DMS114 treated with DMSO at 0.1 percent for 48 hours (cell line): ENCODE results near the gene EBI3.
"Not testable (repeated sequence)": the region's sequence is repeated elsewhere in the genome, so short reads cannot be mapped to it uniquely, and the experiment has no call there.

ENCODE experiments used
- DNase-seq: peaks from one replicate; lab custom pipeline; 2025; ENCODE audit not compliant: unreplicated experiment; lab: John Stamatoyannopoulos, UW

The EBI3 gene

DNA sequence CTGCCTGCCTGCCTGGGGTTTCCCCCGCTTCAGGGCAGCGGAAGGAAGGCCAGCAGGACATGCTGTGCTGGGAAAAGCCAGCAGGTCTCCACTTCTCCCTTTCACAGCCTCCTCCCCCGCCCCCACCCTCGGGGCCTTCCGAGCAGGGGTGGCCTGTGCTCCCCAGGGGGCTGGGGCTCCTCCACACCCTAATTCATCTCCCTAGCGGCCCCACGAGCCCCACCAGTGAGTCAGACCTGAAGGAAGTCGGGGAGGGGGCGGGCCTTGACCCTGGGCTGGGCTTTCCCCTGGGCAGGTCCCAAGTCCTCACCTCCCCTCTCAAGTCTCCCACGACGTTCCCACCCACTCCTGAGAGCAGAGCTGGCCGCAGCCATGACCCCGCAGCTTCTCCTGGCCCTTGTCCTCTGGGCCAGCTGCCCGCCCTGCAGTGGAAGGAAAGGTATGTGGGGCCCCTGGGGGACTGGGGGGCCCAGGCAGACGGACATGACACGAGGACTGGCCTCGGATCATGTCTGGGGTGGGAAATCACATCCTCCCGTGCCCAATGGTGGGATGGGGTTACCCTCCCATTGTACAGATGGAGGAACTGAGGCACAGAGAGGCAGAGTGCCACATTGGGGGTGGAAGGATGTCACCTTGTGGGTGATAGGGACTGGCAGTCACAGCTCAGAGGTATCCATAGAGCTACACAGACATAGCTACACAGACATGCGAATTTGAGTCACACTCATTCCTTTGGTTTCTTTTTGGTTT, at the start of gene EBI3:
TSS of gene EBI3 (plus strand) at position 345 of the 753 bp plus-strand sequence. CDS start at position 373, 28 bp downstream.
- DNase-seq, result no peak

DNA sequence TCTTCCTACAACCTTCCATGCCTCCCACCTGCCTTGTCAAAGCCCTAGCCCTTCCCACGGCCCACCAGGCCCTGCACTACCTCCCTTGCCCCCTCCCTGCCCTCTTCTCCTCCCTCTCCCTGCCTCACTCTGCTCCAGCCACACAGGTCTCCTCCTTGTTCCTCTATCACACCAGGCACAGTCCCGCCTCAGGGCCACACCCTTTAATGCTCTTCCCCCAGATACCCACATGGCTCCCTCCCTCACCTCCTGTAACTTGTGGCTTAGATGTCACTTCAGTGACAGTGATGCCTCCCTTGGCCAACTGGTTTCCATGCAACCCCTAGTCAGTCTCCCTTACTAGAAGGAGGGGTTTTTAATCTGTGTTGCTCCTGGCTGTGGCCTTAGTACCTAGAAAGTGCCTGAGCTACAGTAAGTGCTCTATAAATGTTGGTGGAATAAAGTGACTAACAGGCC, 48.2 kb upstream of the EBI3 start:
- DNase-seq, result no peak

DNA sequence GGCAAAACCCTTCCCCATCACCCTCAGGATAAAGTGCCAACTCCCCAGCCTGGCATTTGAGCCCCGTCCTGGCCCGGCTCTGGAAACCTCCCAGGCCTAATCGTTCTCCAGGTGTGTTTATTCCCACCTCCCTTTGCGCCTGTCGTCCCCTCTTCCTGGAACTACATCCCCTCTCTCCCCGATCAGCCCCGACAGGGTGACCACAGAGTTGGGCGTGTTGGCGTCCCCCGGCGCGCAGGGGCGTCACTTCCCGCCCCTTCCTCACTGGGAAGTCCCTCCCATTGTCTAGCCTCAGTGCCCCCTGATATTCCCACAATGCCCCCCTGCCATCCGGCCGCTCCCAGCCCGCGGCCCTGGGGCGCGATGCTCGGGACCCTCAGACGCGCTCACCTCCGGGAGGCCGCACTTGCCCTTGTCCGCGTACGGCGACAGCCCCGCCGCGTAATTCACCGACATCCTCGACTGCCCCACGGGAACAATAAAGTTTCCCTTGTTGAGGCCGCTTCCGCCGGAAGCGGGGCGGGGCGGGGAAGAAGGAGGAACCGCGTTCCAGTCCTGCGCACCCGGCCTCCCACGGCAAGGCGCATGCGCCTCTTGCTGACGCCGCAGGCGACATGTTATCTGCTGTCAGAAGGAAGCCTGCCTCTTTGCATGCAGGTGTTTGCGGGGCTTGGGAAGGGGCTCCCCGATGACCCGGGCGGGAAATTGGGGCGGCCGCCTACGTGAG, 47.1 kb upstream of the EBI3 start, which contains the start of the genes ANKRD24 and SIRT6:
TSS of gene ANKRD24 (plus strand) at position 606 of the 727 bp plus-strand sequence. CDS start 3,737 bp downstream, outside the sequence.
TSS of gene SIRT6 (minus strand) at position 480 of the 727 bp plus-strand sequence. CDS start at position 456, 24 bp downstream.
- DNase-seq, result peak; percentile 74

DNA sequence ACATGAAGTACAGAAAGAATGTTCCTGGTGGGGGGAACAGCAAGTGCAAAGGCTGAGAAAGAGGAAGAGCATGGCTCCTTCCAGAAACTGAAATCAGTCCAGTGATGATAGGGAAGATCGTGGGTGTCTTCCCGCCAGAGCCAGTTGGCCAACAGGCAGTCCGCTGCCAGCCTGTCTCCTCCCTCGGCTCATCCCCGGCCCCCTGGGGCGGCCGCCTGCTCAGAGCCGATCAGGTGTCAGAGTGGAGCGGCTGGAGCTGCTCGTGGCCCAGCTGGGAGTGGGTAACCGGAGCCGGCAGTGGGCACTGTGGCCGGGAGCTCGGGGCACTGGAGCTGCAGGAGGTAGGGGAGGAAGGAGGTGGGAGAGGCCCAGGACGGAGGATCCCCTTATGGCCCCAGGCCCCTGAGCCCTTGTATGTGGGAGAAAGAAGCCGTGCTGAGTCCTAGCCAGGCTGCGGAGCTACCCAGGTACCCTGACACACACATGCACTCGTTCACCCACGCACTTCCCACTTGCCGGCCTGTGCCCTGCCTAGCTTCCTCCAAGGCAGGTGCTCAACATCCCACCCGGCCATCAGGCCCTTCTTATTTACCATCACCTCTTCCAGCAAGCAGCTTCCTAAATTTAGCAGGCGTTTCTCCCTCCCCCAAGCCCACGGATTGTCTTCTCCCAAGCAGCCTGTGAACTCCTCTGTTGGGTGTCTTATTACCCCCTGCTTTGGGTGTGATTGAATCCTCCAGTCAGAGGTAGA, 45.2 kb upstream of the EBI3 start:
- no peak for DNase-seq

DNA sequence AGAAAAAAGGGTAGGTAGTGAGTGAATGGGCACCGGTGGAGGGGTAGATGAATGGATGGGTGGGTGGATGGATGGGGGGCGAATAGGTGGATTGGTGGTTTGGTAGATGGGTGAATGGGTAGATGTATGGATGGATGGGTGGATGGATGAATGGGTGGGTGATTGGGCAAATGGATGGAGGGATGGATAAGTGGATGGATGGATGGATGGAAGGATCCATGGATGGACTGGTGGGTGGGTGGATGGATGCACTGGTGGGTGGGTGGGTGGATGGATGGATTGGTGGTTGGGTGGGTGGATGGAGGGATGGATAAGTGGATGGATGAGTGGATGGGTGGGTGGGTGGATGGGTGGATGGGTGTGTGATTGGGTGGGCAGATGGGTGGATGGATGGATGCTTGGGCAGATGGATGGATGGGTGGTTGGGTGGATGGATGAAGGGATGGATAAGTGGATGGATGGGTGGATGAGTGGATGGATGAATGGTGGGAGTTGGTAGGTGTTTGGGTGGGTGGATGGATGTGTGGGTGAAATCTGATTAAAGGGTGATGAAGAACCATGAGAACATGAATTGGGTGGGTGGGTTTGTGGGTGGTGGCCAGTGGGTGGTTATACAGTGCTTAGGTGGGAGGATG, 44.5 kb upstream of the EBI3 start:
- no peak for DNase-seq

DNA sequence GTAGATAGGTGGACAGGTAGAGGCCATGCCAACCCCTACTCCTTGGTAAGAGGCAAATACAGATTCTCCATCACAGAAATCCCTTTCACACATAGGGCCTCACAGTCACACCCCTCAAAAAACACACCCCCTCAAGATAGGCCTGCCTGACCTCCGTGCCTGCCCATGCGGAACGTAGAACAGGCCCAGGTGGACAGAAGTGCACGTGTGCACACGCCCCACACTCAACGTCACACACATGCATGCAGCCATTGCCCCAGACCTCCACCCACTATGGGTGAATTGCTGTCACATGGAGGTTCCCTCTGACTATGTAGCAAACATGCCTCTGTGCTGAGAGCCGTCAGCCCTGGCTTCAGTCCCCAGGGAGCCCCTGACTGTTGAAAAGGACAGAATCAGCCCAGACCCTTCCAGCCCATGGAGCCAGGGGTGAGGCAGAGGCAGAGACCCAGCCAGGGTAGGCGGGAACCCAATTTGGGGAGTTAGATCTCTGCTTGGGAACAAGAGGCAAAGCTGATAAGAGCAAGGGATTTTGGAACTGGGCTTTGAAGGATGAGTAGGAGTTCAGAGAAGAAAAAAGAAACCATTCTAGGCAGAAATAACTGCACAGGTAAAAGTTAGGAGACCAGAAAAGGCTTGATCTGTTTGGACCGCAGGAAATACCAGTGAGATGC, 43.8 kb upstream of the EBI3 start:
- no peak for DNase-seq

DNA sequence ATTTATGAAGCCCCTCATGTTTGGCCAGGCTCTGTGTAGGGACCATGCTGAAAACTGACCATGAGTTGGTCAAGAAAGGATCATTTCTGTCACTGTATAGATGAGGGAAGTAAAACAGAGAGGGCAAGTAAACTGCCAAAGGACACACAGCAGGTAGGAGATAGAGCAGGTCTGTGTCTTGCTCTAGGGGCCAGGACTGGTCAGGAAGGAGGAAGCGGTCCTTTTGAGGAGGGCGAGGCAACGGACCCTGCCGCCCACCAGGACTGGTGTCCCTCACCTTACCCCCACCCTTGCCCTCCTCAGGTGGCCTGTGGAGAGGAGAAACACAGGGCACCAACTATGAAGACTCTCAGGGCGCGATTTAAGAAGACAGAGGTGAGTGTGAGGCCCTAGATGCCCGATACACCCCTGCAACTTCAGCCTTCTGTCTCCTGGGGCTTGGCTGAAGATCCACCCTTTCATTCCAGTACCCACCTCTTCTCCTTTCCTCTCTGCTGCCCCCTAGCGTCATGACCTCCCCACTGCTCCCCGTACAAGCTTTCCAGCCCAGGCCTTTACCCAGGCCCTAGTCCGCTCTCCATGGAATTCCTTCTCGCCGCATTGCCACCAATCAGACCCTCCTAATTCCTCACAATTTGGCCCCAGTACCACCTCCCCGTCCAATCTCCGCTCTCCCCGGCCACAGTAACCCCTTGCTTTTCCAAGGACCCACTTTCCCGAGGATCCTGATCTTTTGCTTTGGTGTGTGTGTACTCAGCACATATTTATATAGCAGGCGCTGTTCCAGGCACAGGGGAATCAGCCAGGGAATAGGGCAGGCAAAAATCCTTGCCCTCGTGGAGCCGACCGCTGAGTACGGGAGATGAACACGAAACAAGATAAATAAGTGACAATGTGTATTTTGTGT, 43.0 kb upstream of the EBI3 start:
- DNase-seq, result peak; percentile 24

DNA sequence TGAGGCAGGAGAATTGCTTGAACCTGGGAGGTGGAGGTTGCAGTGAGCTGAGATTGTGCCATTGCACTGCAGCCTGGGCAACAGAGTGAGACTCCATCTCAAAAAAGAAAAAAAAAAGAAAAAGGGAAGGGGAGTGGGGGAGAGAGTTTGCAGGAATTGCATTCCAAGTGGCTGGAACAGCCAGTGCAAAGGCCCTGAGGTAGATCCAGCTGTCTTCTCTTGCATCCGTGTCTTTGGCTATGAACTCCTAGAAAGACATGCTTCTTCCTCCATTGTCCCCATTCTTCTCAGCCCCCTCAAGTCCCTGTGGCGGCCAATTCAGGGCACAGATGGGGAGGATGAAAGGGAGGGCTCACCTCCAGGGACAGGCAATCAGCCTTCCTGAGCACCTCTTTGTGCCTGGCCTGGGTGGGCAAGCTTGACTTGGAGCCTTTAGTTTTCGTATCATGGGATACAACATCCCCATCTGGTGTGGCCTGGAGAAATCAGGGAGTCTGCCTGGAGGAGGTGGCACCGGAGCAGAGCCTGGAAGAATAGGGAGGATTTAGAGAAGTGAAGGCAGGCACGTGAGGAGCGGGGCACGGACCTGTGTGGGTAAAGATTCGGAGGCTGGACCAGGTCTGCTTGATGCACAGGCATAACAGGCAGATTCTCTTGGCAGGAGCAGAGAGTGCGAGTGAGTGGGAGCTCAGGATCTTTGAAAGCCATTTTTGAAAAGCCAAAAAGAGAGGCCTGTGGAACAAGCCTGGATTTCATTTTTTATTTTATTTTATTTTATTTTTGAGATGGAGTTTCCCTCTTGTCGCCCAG, 41.8 kb upstream of the EBI3 start:
- no peak for DNase-seq

DNA sequence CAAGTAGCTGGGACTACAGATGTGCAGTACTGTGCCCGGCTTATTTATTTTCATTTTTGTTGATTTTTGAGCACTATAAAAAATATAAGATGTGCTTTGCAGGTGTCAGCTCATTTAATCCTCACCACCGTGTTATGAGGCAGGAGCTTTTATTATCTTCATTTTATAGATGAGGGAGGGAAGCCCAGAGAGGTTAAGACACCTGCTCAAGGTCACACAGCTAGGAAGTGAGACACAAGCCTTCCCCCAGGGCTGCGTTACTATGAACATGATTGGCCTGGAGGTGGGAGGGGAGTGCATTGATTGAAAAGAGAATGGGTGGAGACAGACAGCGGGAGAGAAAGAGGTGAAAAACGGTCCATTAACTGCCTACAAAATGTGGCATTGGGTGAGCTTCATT, 39.7 kb upstream of the EBI3 start:
- DNase-seq, result no peak

DNA sequence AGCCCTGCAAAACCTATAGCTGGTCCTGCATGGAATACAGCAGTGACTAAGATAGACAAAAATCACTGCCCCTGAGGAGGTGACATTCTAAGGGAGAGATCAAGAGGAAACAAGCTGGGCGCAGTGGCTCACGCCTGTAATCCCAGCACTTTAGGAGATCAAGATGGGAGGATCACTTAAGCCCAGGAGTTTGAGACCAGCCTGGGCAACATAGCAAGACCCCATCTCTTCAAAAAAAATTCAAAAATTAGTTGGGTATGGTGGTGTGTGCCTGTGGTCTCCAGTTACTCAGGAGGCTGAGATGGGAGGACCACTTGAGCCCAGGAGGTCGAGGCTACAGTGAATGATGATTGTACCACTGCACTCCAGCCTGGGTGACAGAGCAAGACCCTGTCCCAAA, 36.8 kb upstream of the EBI3 start:
- DNase-seq, result not testable (repeated sequence)

DNA sequence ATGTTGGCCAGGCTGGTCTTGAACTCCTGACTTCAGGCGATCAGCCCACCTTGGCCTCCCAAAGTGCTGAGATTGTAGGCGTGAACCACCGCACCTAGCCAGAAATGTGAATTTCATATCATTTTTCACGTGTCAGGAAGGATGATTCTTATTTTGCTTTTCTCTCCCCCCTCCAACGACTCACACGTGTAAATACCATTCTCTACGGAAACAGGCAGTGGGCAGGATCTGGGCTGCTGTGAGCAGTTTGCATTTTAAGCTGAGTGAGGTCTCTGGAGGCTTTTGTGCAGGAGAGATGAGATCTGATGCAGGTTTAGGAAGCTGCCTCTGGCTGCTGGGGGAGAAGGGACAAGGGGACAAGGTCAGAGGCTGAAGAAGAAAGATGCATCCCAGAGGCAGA, 35.0 kb upstream of the EBI3 start:
- no peak for DNase-seq

DNA sequence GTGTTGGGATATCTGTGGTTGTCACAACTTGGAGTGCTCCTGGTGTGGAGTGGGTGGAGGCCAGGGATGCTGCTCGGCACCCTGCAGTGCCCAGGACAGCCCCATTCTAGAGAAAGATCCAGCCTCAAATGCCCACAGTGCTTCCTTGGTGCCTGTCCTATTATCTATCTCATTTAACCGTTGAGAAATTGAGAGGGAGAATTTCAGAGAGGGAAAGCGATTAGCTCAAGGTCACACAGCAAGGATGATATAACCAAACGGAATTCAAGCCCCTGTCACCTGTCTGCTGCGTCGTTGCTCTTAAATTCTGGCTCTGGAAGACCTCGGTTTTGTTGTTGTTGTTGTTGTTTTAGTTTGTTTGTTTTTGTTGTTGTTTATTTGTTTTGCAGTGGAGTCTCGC, 33.3 kb upstream of the EBI3 start:
- DNase-seq, result no peak

DNA sequence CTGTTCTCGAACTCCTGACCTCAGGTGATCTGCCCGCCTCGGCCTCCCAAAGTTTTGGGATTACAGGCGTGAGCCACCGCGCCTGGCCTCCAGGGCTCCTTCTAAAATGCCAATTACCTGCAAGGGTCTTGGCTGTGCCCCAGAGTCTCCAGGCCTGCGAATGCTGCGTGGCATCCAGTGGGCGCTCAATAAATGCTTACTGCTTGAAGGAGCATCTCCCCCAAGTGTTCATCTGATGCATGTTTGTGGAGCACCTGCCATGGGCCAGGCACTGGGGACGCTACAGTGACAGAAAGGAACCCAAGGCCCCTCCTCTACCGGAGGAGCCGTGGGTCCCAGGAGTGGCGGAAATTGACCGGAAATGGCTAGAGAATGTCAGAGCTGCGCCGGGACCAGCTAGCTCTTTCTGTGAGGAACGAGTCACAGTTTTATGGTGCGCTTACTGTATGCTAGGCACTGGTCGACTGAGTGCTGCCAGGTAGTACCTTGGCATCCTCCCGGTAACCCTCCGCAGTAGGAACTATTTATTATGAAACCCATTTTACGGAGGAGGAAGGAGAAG, 32.7 kb upstream of the EBI3 start:
- DNase-seq, result no peak

DNA sequence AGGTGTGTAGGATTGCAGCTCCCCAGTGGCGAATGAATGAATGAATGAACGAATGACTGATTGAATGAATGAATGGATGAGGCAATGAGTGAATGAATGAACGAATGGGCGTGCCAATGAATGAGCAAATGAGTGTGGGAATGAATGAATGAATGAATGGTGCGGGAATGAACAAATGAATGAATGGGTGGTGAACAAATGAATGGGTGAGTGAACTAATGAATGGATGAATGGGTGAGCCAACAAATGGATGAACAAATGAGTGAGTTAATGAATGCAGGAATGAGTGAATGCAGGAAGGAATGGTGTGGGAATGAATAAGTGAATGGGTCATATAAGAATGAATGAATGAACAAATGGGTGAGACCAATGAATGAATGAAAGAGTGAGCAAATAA, 32.1 kb upstream of the EBI3 start:
- DNase-seq, result no peak

DNA sequence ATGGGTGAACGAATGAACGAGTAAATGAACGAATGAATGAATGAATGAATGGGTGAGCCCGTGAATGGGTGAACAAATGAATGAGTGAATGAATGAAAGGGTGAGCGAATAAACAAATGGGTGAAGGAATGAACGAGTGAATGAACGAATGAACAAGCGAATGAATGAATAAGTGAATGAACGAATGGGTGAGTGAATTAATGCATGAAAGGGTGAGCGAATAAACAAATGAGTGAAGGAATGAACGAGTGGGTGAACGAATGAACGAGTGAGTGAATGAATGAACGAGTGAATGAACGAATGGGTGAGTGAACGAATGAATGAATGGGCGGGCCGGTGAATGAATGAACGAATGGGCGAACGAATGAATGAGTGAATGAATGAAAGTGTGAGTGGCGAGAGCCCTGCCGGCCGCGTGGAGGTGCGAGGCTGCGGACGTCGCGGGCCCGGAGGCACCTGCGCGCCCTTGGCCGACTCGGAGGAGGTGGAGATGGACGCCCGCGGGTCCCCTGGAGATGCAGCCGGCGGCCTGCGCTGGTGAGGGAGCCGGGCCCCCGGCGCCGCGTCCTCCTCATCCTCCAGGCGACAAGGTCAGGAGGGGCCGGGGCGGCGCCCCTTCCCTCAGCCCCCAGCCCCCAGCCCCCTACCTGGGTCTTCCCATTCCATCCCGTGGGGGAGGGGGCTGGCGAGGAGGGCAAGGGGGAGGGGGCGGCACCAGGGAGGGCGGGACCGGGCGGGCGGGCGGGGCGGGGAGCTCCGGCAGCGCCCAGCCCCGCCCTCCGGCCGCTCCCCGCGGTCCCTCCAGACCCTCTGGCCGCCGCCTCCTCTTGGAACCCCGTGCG, 31.5 kb upstream of the EBI3 start:
- no peak for DNase-seq

DNA sequence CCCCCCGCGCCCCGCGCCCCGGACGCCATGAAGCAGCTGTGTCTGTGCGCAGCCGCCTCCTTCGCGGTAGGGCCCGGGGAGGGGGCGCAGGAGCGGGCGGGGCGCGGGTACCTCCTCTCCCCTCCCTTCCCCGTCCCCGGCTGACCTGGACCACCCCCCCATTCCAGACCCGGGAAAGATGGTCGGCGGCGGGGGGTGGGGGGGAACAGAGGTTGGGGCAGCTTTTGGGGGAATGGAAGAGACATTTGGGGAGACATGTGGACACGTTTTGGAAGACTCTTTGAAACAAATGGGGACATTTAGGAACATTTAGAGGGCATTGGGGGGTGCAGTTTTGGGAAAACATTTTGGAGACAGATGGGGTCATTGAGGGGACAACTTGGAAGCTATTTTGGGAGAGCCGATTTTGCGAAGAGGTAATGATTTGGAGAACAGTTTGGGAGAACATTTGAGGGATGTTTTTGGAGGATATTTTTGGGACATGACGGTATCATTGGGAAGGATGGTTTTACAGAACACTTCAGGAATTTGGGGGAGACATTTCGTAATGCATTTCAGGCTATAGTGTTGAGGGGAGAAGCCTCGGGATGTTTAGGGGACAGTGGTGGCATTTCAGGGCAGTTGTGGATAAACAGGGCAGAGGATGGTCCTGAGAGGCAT, 30.7 kb upstream of the EBI3 start:
- DNase-seq, result no peak
